ENCODE results near the gene TBC1D22A. TPM values are rescaled to one million over a fixed set of nuclear protein-coding genes. Genes with fewer than 3 reads are reported as not detected.

Gene TBC1D22A
- total and polyA plus RNA-seq, 7 experiments from 2014 or later = 18.6 to 50.1 (median 39.3) TPM

DNA sequence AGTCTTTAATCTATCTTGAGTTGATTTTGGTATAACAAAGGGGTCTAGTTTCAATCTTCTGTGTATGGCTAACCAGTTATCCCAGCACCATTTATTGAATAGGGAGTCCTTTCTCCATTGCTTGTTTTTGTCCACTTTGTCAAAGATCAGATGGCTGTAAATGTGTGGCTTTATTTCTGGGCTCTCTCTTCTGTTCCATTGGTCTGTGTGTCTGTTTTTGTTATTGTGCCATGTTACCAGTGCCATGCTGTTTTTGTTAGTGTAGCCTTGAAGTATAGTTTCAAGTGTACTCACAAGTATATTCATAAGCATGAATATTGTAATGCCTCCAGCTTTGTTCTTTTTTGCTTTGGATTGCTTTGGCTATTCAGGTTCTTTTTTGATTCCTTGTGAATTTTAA lies 159.6 kb downstream of the TBC1D22A start:
- Histone ChIP-seq H3K36me3 (ENCODE audit: control insufficient read depth in 2 of 3, insufficient read depth in 3 of 3, low read length in 3 of 3) (peaks cover 0 to 29% (median 0%) of the 10 kb centered on the region in 3 experiments), H3K27me3 (ENCODE audit: control insufficient read depth in 2 of 2, insufficient read depth in 2 of 2, low read length in 2 of 2) (no peaks in the 10 kb centered on the region), H3K4me1 (ENCODE audit: control insufficient read depth in 2 of 2, insufficient read depth in 2 of 2, low read length in 2 of 2) (no peaks in the 10 kb centered on the region), H3K9me3 (ENCODE audit: control insufficient read depth in 2 of 3, low read length in 3 of 3) (no peaks in the 10 kb centered on the region), H3K4me3 (ENCODE audit: low read length) (no peak overlapping the region), H3K27ac (ENCODE audit: low read depth, low read length) (no peak overlapping the region)
- intact Hi-C loops (cut with micrococcal nuclease) = no loop called here
- Mint-ChIP-seq H3K27me3 (no peaks in the 10 kb centered on the region), H3K9me3 (peaks cover 0 to 10% (median 2%) of the 10 kb centered on the region in 11 donors), H3K4me1 (peaks cover 5 to 24% (median 16%) of the 10 kb centered on the region in 7 donors), H3K4me3 (no peak overlapping the region), H3K36me3 (peaks cover 19 to 55% (median 44%) of the 10 kb centered on the region in 5 donors), H3K27ac (peak overlapping the region in 1 of 9 donors; percentile 10)
- no peak for ATAC-seq
- CTCF ChIA-PET = no interaction called here
- no peak for DNase-seq
- POLR2A ChIA-PET = no interaction called here

DNA sequence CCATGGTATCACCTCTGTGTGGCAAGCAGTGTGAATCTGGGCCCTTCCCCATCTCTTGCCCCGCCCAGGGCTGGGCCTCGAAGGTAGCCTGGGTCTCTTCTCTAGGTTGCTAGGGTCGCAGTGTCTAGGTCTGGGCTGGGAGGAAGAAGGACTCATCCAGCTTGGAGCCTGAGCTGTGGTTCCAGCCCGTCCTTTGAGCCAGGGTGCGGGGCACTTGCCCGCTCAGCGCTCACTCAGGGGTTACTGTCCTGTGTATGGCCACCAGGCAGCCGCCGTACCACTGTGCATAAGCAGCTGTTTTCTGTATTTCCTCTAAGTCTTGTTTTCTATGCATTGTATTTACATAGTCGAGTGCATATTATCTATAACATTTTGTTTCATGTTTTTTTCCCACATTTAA lies 160.9 kb downstream of the TBC1D22A start:
- Histone ChIP-seq H3K27me3 (ENCODE audit: control insufficient read depth in 2 of 2, insufficient read depth in 2 of 2, low read length in 2 of 2) (no peaks in the 10 kb centered on the region), H3K9me3 (ENCODE audit: control insufficient read depth in 2 of 3, low read length in 3 of 3) (no peaks in the 10 kb centered on the region), H3K4me3 (ENCODE audit: low read length) (no peak overlapping the region), H3K27ac (ENCODE audit: low read depth, low read length) (no peak overlapping the region), H3K4me1 (ENCODE audit: control insufficient read depth in 2 of 2, insufficient read depth in 2 of 2, low read length in 2 of 2) (no peaks in the 10 kb centered on the region), H3K36me3 (ENCODE audit: control insufficient read depth in 2 of 3, insufficient read depth in 3 of 3, low read length in 3 of 3) (peaks cover 0 to 16% (median 0%) of the 10 kb centered on the region in 3 experiments)
- CTCF ChIA-PET = no interaction called here
- Mint-ChIP-seq H3K4me1 (peaks cover 5 to 22% (median 12%) of the 10 kb centered on the region in 7 donors), H3K27ac (no peak overlapping the region), H3K36me3 (peaks cover 13 to 47% (median 33%) of the 10 kb centered on the region in 5 donors), H3K4me3 (no peak overlapping the region), H3K27me3 (no peaks in the 10 kb centered on the region), H3K9me3 (peaks cover 0 to 10% (median 2%) of the 10 kb centered on the region in 11 donors)
- no peak for DNase-seq
- ATAC-seq = no peak
- POLR2A ChIA-PET = no interaction called here
- intact Hi-C loops (cut with micrococcal nuclease) = no loop called here

DNA sequence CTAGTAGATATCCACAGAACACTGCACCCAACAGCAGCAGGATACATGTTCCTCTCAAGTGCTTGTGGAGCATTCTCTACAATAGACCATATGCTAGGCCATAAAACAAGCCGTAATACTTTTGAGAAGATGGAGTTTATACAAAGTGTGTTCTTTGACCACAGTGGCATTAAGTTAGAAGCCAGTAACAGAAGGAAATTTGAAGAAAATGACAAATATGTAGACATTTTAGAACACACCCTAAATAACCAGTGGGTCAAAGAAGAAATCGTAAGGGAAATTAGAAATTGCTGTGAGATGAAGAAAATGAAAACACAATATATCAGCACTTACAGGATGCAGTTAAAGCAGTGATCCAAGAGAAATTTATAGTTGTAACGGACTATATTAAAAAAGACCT lies 163.4 kb downstream of the TBC1D22A start:
- Mint-ChIP-seq H3K36me3 (peaks cover 7 to 44% (median 27%) of the 10 kb centered on the region in 5 donors), H3K27ac (no peak overlapping the region), H3K4me3 (no peak overlapping the region), H3K4me1 (peaks cover 5 to 30% (median 14%) of the 10 kb centered on the region in 7 donors), H3K9me3 (peaks cover 0 to 10% (median 2%) of the 10 kb centered on the region in 11 donors), H3K27me3 (no peaks in the 10 kb centered on the region)
- DNase-seq (no peak), ATAC-seq (no peak)
- Histone ChIP-seq H3K9me3 (ENCODE audit: control insufficient read depth in 2 of 3, low read length in 3 of 3) (no peaks in the 10 kb centered on the region), H3K4me3 (ENCODE audit: low read length) (no peak overlapping the region), H3K27ac (ENCODE audit: low read depth, low read length) (no peak overlapping the region), H3K36me3 (ENCODE audit: control insufficient read depth in 2 of 3, insufficient read depth in 3 of 3, low read length in 3 of 3) (peaks cover 0 to 6% (median 0%) of the 10 kb centered on the region in 3 experiments), H3K27me3 (ENCODE audit: control insufficient read depth in 2 of 2, insufficient read depth in 2 of 2, low read length in 2 of 2) (no peaks in the 10 kb centered on the region), H3K4me1 (ENCODE audit: control insufficient read depth in 2 of 2, insufficient read depth in 2 of 2, low read length in 2 of 2) (no peaks in the 10 kb centered on the region)
- ChIA-PET CTCF (no interaction called here), POLR2A (no interaction called here)
- intact Hi-C loops (cut with micrococcal nuclease) = no loop called here

DNA sequence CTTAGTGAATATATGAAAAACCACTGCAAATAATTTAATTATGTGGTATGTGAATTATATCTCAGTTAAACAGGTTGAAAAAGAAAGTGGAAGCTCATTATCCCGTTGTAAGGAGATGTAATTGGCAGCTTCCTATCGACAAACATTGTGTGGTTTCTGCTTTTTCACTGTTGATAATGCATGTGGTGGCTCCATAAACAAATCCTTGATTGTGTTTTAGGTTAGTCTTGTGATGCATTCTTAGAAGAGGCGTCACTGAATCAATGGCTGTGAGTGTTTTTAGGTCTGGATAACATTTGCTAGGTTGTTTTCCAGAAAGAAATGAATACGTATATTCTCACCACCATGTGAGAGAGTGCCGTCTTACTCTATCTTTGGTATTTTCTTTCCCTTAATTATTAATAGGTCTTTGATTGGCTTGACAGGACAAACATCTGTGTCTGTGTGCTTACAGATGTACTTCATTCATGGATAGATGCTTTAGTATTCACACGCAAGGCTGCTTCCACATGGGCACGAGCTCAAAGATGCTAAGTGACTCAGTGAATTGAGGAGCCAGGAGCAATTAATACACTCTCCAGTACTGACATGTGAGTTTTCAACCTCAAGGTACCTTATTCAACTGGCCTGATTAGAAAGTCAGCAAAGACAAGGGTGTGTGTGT lies 166.7 kb downstream of the TBC1D22A start:
- POLR2A ChIA-PET = interaction anchor here (0.6 kb wide), 1 partner anchor 546 kb away, joined by 10 read pairs; no protein-coding TSS in a partner anchor
- Histone ChIP-seq H3K9me3 (ENCODE audit: control insufficient read depth in 2 of 3, low read length in 3 of 3) (no peaks in the 10 kb centered on the region), H3K27ac (ENCODE audit: low read depth, low read length) (no peak overlapping the region), H3K4me1 (ENCODE audit: control insufficient read depth in 2 of 2, insufficient read depth in 2 of 2, low read length in 2 of 2) (no peaks in the 10 kb centered on the region), H3K36me3 (ENCODE audit: control insufficient read depth in 2 of 3, insufficient read depth in 3 of 3, low read length in 3 of 3) (peaks cover 0 to 7% (median 0%) of the 10 kb centered on the region in 3 experiments), H3K4me3 (ENCODE audit: low read length) (no peak overlapping the region), H3K27me3 (ENCODE audit: control insufficient read depth in 2 of 2, insufficient read depth in 2 of 2, low read length in 2 of 2) (no peaks in the 10 kb centered on the region)
- Mint-ChIP-seq H3K27ac (no peak overlapping the region), H3K27me3 (no peaks in the 10 kb centered on the region), H3K4me3 (no peak overlapping the region), H3K4me1 (peaks cover 9 to 27% (median 15%) of the 10 kb centered on the region in 7 donors), H3K36me3 (peaks cover 0 to 47% (median 21%) of the 10 kb centered on the region in 5 donors), H3K9me3 (no peaks in the 10 kb centered on the region)
- CTCF ChIA-PET = no interaction called here
- no peak for DNase-seq
- intact Hi-C loops (cut with micrococcal nuclease) = no loop called here
- ATAC-seq = no peak

DNA sequence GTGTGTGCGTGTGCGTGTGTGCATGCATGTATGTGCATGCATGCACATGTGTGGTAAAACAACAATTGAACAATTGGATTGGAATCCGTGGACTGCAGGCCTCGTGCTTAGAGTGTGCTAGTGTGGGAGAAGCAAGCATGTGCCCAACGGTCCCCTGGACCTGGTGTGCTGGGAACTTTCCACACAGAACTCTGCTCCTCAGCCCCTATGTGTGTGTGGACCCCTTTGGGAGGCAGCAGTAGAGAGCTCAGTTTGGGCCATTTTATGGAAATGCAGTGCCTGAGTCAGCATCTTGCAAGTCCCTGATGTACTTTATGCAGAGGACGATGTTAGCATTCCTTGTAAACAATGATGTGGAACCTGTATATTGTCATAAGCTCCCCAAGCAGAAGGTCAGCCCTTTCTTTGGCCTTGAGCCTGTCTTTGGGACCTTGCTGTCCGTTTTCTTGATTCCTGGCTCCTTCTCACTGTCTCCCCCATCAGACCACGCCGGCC lies 167.3 kb downstream of the TBC1D22A start:
- Mint-ChIP-seq H3K4me1 (peaks cover 9 to 29% (median 15%) of the 10 kb centered on the region in 7 donors), H3K27me3 (no peaks in the 10 kb centered on the region), H3K9me3 (no peaks in the 10 kb centered on the region), H3K27ac (no peak overlapping the region), H3K4me3 (no peak overlapping the region), H3K36me3 (peaks cover 0 to 47% (median 21%) of the 10 kb centered on the region in 5 donors)
- ATAC-seq = no peak
- Histone ChIP-seq H3K27me3 (ENCODE audit: control insufficient read depth in 2 of 2, insufficient read depth in 2 of 2, low read length in 2 of 2) (no peaks in the 10 kb centered on the region), H3K4me1 (ENCODE audit: control insufficient read depth in 2 of 2, insufficient read depth in 2 of 2, low read length in 2 of 2) (no peaks in the 10 kb centered on the region), H3K36me3 (ENCODE audit: control insufficient read depth in 2 of 3, insufficient read depth in 3 of 3, low read length in 3 of 3) (peaks cover 0 to 9% (median 0%) of the 10 kb centered on the region in 3 experiments), H3K27ac (ENCODE audit: low read depth, low read length) (no peak overlapping the region), H3K4me3 (ENCODE audit: low read length) (no peak overlapping the region), H3K9me3 (ENCODE audit: control insufficient read depth in 2 of 3, low read length in 3 of 3) (no peaks in the 10 kb centered on the region)
- ChIA-PET CTCF (no interaction called here), POLR2A (no interaction called here)
- DNase-seq = no peak
- intact Hi-C loops (cut with micrococcal nuclease) = no loop called here

DNA sequence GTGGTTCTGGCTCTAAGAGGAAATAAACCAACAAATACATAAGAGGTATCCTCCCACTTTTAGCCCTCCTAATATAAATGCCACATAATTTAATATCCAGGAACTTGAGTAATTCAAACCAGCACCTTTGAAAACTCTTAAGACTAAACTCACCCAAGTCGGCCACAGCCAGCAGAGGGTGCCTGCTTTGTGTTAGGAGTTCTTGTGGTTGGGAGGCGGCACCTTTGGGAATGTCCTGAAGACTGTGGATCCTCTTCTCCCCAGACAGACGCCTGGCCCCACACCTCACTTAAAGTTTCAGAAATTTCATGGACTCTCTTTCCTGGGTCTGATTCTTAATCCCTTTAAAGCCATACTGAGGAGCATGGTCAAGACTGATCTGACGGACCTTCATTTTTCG lies 169.0 kb downstream of the TBC1D22A start:
- H3K27me3 Mint-ChIP-seq = no peaks in the 10 kb centered on the region
- POLR2A ChIA-PET = no interaction called here
- no peak for ATAC-seq

DNA sequence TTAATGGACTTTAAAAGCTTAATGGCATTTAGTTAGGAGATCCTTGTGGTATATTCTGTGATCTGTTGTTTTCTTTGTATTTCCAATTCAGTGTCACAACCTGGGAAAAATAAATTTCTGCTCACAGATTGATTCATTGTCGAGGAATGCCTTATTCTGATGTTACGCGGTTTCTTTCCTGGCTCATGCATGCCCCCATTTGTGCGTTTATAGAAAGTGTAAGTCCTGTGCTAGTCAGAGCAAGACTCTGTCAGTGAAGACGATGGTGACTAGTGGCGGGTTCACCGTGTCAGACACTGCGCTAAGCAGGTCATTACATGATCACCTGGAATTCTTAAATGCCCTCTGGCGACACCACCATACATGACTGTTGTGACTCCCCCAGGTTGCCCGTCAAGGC lies 169.4 kb downstream of the TBC1D22A start:
- DNase-seq (no peak), ATAC-seq (no peak)
- no peaks in the 10 kb centered on the region for H3K9me3 ChIP-seq (ENCODE audit: control insufficient read depth in 2 of 3, low read length in 3 of 3)
- no peak overlapping the region for H3K4me3 ChIP-seq (ENCODE audit: low read length)
- no peaks in the 10 kb centered on the region for H3K9me3 Mint-ChIP-seq
- no peaks in the 10 kb centered on the region for H3K27me3 ChIP-seq (ENCODE audit: control insufficient read depth in 2 of 2, insufficient read depth in 2 of 2, low read length in 2 of 2)
- no peaks in the 10 kb centered on the region for H3K27me3 Mint-ChIP-seq
- H3K36me3 ChIP-seq (ENCODE audit: control insufficient read depth in 2 of 3, insufficient read depth in 3 of 3, low read length in 3 of 3) = peaks cover 0 to 13% (median 0%) of the 10 kb centered on the region in 3 experiments
- intact Hi-C loops (cut with micrococcal nuclease) = no loop called here
- H3K4me1 ChIP-seq (ENCODE audit: control insufficient read depth in 2 of 2, insufficient read depth in 2 of 2, low read length in 2 of 2) = no peaks in the 10 kb centered on the region
- ChIA-PET CTCF (no interaction called here), POLR2A (no interaction called here)
- peaks cover 16 to 27% (median 20%) of the 10 kb centered on the region in 7 donors for H3K4me1 Mint-ChIP-seq
- peaks cover 0 to 43% (median 15%) of the 10 kb centered on the region in 5 donors for H3K36me3 Mint-ChIP-seq
- no peak overlapping the region for H3K27ac ChIP-seq (ENCODE audit: low read depth, low read length)
- peak overlapping the region in 1 of 9 donors; percentile 66 for H3K27ac Mint-ChIP-seq
- H3K4me3 Mint-ChIP-seq = no peak overlapping the region

More for the DNA sequence above, 169.0 kb downstream of the TBC1D22A start:
- Histone ChIP-seq H3K4me3 (ENCODE audit: low read length) (no peak overlapping the region), H3K27ac (ENCODE audit: low read depth, low read length) (no peak overlapping the region), H3K27me3 (ENCODE audit: control insufficient read depth in 2 of 2, insufficient read depth in 2 of 2, low read length in 2 of 2) (no peaks in the 10 kb centered on the region), H3K4me1 (ENCODE audit: control insufficient read depth in 2 of 2, insufficient read depth in 2 of 2, low read length in 2 of 2) (no peaks in the 10 kb centered on the region), H3K36me3 (ENCODE audit: control insufficient read depth in 2 of 3, insufficient read depth in 3 of 3, low read length in 3 of 3) (peaks cover 0 to 12% (median 0%) of the 10 kb centered on the region in 3 experiments), H3K9me3 (ENCODE audit: control insufficient read depth in 2 of 3, low read length in 3 of 3) (no peaks in the 10 kb centered on the region)
- Mint-ChIP-seq H3K4me1 (peaks cover 16 to 27% (median 20%) of the 10 kb centered on the region in 7 donors), H3K36me3 (peaks cover 0 to 43% (median 15%) of the 10 kb centered on the region in 5 donors), H3K4me3 (no peak overlapping the region), H3K27ac (peak overlapping the region in 1 of 9 donors; percentile 66), H3K9me3 (no peaks in the 10 kb centered on the region)
- intact Hi-C loops (cut with micrococcal nuclease) = no loop called here
- DNase-seq = no peak
- CTCF ChIA-PET = no interaction called here

All from naive thymus-derived CD4-positive, alpha-beta T cell (primary cell).